ENCODE measurements around the gene AP3D1.
"Not testable (repeated sequence)": the region's sequence is repeated elsewhere in the genome, so short reads cannot be mapped to it uniquely, and the experiment has no call there.

AP3D1 gene

DNA sequence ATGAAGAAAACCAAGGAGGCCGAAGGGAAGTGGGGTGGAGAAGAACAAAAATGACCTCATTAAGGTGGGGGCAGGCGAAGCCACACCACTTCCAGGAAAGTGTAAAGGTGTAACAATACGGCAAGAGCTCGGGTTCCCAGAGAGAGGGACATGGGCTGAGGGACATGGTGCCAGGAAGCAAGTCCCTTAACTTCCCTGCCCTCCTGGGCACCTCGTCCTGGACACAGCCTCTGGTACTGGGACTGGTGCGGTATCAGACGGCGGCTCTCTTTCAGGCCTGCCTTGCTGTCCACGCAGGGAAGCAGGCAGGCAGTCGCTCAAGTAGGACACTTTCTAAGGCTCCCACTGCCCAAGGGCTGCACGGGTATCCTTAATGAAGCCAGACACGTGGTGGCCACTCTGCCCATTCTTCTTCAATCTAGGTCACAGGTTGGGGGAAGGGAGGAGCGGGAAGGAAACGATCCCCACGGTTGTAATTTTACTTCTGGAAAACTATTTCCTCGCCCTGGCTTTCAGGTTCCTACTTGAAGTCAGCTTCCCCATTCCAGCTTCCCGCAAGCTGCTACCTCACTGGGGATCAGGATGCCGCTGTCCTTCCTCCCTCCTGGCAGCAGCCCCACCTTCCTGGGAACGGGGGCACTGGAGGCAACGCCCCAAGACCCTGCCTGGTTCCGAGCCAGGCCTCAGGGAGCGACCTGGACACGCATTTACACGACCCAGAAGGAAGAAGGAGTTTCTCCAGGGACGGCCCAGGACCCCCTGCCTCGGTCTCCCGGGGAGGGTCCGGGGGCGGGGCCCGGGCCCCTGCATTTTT is 1.2 kb downstream of the AP3D1 start:
- no peak for DNase-seq

DNA sequence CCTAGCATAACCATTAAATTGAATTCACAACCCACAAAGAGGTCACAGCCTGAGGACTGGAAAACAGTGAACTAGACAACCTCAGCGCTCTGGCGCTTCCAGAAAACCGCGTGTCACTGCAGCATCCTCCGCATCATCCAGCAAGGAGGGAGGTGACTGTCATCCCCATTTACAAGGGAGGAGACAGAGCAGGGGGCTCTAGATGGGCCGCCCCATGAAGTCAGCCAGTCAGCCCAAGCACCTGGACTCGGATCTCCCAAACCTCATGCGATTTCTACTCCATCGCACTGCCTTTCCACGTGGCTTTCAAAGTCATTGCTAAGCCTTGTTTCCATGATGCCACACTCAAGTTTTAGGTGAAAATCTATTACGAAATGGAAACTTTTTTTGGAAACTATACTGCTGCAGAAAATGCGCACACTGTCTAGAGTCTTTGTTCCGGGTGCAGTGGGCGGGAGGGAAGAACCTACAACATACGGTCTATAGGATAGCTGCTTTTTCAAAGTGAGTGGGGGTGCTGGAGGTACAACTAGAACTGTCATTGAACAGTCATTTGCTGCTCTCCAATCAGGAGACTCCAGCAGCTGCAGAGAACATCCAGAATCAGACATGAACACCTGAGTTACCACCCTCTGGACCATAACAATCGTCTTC is 2.8 kb downstream of the AP3D1 start:
- no peak for DNase-seq

DNA sequence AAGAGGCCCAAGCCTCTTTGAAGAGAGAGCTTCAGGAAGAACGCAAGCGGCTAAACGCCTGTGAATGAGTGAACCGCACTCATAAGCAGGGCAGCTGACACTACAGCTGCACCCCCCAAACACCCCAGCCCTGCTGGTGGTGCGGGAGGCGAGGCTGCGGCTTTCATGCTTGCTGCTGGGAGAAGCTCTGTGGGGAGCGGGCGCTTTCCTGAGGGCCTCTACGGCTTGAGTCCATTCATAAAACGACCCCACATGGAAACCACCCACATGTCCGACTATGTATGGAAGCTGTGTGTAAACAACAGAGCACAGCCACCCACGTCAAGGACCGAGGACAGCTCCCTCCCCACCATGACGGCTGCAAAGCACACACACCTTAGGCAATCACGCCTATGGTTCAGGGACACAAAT is 5.5 kb downstream of the AP3D1 start:
- DNase-seq: no peak

DNA sequence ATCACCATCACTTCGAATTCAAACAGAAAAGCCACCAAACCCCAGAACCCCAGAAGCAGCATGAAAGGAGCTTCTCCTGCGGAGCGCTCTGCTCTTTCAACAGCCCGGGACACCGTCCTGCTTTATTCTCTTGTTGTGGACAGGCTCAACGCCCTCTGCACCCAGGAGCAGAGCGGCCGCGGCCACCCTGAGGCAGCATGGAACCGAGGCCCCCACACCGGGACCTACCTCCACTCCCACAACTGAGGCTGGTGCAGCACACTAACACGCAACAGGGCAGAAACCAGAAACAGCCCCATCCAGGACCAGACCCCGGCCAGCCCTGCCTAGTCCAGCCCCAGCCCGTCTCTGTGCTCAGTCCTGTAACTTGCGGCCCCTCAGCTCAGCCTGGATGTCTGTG is 7.2 kb downstream of the AP3D1 start:
- no peak for DNase-seq

DNA sequence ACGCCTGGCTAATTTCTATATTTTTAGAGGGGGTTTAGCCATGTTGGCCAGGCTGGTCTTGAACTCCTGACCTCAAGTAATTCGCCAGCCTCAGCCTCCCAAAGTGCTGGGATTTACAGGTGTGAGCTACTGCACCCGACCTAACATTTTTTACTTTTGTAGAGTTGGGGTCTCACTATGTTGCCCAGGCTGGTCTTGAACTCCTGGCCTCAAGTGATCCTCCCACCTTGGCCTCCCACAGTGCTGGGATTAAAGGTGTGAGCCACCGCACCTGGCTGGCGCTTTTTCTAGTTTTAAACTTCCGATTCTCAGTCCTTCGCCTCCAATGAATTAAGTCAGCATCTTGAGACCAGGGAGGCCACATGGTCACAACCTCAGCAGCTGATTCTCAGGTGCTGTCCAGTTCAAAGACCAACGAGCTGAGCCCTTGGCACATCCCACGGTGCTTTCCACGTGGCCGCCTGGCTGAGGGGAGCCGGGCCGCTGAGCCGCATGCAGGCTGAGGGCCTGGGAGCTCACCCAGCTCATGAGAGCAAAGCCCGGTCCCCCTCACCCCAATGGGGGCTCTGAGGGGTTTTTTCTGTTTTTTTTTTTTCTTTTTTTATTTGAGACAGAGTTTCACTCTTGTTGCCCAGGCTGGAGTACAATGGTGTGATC is 9.1 kb downstream of the AP3D1 start:
- DNase-seq: no peak

DNA sequence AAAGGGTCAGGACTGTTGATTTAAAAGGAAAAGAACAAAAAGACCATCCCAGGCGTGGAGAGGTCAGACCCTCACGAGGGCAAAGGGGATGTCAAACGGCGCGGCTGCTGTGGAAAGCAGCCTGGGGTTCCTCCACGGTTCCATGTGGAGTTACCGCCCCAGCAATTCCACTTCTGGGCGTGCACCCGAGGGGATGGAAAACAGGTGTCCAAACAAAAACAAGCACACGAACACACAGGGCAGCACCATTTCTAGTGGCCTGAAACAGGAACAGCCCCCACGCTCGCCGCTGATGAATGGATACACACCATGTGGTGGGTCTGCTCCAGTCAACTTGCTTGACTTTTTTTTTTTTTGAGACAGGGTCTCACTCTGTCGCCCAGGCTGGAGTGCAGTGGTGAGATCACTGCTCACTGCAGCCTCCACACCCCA is 11.2 kb downstream of the AP3D1 start:
- DNase-seq: no peak

DNA sequence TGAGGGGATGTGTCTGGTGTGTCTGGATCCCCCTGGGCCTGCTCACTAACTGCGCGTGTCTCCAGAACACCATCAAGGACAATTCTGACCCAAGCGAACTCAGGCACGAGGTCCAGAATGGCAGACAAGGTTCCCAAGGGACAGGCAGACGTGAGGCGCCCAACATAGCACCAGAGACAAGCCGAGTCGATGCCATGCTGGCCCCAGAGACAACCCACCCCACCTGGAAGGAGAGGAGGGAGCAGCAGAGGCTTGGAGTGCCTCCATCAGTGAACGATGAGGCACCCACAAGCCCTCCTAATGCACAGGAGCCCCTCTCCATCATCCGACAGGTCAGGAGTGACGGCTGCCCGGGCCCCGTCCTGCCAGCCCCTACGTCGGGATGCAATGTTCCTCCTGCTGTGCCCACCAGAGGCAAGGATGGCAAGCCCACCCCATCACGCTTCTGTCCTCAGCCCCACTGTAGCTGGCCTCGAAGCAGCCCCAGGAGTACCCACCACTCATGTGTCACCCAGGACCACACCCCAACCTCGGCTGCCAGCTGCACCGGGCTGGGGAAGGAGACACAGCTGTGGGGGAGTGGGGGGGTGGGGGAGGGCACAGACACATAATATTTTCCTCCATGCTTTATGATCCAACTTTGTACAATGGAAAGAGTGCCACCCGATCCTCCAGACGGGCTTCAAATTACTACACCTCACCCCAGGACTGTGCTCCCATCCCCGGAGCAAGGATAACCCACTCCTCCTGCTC is 11.8 kb downstream of the AP3D1 start:
- no peak for DNase-seq

DNA sequence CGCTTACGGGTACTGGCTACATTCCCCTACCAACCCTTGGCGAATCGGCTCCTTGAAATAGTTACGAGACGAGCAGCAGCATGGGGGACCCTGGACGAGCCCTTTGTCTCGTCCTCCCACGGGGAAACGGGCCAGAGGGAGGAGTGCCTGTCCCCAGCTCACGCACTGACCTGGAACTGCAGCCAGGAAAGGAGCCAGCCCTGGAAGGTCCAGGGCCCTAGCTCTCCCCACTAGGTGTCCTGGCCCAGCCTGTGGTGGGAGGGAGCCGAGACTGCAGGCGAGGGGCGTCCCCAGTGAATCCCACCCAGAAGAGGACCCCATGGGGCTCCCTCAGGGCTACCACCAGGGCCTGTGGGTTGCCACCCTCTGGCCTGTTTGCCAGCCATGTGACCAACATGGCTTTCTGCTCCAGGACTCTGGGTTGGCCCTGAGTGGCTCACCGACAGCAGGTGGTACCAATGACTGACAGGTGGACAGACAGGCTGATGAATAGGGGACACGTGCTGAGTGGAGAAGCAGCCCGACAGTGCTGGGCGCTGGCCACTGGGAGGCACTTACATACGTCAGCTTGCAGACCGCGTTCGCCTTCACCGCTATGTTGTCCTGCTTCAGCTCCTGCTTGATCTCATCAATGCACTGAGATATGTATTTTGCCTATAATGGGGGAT is 13.2 kb downstream of the AP3D1 start:
- no peak for DNase-seq

DNA sequence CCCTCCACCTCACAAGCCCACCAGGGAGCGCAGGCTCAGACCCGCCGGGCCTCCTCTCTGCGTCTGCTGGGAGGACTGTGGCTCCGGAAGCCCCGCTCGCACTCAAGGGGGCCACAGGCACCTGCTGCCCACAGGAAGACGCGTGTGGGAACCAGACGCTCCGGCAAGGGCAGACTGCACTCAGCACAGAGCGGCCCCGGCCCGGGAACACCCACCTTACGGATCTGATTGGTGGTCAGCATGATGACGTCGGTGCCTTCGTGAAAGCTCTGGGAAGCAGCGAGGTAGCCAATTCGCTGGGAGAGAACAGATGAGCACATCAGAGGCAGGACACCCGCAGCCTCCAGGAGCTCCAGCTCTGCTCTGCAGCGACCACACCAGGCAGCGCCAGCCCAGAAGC is 14.6 kb downstream of the AP3D1 start:
- DNase-seq: no peak

DNA sequence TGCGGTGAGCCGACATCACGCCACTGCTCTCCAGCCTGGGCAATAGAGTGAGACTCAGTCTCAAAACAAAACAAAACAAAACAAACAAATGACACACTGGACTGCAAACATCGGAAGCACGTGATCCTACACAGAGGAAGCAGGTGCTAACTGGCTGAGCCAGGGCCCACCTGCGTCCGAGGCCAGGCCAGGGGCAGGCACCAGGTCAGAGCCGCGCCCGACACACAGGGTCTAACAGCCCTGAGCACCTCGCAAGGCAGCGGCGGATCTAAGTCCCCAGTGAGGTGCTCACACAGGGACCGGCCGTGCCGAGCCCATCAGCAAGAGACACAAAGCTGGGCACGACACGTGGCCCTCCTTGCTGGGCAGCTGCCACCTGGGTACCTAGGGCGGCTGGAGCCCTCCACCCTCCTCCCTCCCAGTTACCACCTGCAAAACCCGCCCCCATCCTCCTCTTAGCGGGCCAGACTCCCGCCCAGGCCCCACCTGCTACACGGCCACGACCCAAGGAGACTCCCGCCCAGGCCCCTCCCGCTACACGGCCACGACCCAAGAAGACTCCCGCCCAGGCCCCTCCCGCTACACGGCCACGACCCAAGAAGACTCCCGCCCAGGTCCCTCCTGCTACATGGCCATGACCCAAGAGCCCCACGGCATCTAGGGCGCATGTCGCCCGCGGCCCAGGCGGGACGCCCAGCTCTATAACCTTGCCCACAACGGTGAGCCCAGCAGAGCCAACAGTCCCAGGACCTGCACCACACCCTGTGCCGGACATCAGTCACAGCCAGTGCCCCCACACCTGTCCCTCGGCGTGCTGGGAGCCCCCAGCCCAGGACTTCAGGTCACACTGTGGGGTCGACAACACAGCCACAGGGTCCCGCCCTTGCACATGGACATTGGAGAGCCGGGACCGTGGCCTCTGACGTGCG is 15.6 kb downstream of the AP3D1 start:
- no peak for DNase-seq

DNA sequence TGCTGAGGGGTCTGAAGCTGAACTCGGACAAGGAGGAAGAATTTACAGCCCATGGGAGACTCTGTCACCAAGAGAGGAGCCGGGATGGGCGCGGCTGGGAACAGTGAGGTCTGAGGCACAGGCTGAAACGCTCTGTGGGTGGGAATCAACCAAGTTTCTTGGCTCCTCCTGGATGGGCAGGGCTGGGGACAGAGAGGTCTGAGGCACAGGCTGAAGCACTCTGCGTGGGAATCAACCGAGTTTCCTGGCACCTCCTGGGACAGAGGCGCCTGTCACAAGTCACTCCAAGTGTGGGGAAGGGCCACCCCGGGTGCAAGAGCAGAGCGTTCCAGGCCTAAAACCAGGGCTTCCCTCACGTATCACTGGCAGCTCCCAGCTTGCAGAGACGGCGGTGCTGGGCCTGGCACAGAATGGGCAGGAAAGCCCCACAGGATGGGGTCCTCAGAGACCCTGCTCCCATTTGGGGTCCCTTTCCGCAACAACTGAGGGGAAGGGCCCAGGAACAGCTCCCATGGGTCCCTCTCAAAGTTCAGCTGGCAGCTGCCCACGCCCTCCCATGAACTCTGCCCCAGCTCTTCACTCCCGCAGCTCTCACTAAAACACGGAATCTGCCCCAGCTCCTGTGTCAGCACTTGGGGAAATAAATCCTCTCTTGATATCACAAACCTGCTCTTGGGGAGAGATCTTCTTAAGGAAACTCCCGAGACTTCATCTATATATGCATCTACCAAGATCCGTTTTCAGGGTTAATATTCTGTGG is 18.5 kb downstream of the AP3D1 start:
- no peak for DNase-seq

DNA sequence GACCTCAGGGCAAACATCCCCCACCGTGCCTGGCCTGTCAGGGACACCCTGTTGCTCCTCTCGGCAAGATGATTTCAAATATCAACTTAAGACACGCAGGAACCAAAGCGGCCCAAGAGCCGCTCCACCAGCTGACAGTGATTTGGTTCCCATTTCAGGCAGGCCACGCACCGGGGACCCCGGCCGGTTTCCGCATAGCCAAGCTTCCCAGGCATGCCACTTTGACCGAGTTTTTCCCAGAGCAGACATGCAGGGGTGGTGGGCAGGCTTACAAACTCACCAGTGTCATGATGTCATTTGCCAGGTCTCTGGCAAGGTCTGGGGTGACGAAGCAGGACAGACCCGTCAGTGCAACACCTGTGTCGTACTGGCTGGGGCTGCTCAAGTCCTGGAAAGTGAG is 19.2 kb downstream of the AP3D1 start:
- DNase-seq: no peak

DNA sequence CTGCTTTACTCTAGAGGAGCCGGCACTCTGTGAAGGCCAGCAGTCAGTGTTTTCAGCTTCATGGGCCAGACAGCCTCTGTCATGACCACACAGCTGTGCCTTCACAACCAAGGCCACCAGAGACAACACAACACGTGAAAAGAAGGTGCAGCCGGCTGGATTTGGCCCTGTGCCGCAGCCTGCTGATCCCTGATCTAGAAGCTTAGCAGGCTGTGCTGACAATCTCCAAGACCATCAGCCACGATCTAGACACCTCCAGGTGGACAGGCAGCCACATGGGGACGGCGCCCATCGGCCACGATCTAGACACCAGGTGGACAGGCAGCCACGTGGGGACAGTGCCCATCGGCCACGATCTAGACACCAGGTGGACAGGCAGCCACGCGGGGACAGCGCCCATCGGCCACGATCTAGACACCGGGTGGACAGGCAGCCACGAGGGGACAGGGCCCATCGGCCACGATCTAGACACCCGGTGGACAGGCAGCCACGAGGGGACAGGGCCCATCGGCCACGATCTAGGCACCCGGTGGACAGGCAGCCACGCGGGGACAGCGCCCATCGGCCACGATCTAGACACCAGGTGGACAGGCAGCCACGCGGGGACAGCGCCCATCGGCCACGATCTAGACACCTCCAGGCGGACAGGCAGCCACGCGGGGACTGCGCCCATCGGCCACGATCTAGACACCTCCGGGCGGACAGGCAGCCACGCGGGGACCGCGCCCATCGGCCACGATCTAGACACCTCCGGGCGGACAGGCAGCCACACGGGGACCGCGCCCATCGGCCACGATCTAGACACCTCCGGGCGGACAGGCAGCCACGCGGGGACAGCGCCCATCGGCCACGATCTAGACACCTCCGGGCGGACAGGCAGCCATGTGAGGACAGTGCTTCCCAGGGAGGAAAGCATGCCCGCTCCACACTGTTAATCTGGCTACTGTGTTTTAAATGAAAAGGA is 20.1 kb downstream of the AP3D1 start:
- DNase-seq: not testable (repeated sequence)

DNA sequence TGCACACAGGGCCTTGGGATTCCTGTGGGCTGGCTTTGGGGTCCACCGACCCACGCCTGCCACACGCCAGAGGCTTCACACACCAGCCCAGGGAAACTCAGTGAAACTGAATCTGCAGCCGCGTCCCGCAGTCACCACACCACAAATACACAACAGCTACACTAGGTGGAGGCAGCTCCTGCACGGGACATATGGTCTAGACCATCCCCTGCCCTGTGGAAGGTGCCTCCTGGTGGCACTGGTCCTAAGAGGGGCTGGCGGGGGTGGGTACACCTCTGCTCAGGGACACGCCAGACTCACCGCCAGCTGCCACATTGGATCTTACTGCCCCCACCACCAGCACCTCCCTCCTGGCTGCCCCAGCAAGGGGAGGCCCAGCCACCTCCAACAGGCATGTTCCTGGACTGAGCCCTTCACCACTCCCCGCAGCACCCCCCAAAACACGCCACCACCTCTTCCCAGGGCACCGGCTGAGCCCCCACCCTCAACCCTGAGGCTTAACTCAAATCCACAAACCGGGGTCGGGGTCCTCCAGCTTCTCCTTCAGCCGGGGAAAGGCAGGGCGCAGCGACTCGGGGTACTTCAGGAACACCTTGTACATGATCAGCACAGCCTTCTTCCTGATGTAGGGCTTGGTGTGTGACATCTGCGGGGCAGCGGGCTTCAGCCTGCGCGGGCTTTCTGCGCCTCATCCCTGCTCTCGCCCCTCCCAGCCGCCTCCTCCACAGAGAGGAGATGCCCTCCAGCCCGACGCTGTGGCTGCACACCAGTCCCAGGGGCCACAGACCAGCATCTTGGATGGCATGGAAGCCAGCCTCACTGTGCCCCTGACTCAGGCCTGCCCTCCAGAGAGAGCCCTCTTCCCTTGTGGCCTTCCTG is 21.2 kb downstream of the AP3D1 start:
- no peak for DNase-seq

DNA sequence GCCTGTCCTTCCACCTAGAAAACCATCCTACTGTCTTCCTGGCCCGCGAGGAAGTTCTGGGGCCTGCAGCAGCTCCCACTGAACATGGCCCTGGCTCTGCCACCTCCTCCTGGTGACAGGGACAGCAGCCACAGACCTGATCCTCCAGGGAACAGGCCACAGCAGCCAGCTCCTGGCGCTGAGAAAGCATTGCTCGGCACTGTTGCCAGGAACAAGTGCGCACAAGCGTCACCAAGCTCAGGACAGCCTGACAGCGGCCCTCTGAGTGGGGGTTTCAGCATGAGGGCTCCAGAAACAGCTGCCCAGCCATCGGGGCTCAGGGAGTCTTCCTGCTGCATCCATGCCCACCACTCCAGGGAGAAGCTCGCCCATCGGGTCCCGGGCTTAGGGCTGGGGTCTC is 21.9 kb downstream of the AP3D1 start:
- no peak for DNase-seq

DNA sequence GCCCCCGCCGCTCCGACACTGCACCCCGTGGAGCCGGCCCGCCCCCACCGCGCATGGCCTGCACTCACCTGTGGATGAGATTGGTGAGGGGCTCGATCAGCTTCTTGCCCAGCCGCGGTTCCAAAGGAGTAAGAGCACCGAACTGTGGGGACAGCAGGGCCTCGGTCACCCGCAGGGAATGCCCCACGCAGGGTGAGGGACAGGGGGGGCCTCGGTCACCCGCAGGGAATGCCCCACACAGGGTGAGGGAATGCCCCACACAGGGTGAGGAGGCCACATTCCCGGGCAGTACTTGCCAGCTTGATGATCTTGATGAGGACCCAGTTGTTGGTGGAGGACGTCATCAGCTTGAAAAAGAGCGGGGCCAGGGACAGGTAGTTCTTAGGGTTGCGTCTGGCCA is 22.3 kb downstream of the AP3D1 start:
- DNase-seq: no peak

DNA sequence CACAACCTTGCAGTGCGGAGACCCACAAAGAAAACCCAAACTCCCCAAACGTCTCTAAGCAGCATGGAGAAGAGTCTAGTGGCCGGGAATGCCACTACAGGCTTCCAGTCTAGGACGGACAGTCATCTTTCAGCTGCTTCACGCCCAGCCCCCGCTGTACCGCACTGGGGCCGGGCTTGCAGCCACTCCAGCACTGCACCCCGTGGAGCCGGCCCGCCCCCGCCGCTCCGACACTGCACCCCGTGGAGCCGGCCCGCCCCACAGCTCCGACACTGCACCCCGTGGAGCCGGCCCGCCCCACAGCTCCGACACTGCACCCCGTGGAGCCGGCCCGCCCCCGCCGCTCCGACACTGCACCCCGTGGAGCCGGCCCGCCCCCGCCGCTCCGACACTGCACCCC is 23.1 kb downstream of the AP3D1 start:
- not testable (repeated sequence) for DNase-seq

DNA sequence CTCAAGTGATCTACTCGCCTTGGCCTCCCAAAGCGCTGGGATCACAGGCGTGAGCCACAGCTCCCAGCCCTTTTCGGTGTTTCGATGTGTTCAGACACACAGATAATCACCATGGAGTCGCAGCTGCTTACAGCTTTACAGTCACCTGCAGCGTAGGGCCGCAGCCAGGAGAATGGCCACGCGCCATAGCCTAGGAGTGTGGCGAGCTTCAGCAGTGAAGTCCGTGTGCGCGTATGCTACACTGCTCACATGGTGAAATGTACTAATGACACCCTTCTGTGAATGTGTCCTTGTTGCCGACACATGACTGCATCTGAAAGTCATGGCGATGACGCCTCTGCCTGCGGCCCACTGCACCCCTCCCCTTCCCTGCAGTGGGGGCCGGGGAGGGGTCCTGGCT is 23.6 kb downstream of the AP3D1 start:
- DNase-seq: no peak

All from NCI-H82 (cell line).